Esophagus squamous epithelium (tissue), 5 donors: Measurements from ENCODE around the gene CNPPD1. TPM values are rescaled to one million over a fixed set of nuclear protein-coding genes. Genes with fewer than 3 reads are reported as not detected.

Experiments used
- DNase-seq: peaks from one replicate; lab custom pipeline; 2025; lab: John Stamatoyannopoulos, UW
- H3K27ac ChIP-seq, 4 donors: fragments of 200-600 bp; sonication (generic); one replicate each; pipeline ENCODE4 v1.5.1; 2016 to 2019; ENCODE audit warnings: mild to moderate bottlenecking in 1 of 4
- H3K27me3 ChIP-seq, 4 donors: fragments of 200-600 bp; sonication (generic); 1 replicate in 3 of 4; 2 replicates in 1 of 4; pipeline versions ENCODE4 v1.5.1 to v1.6.0; 2017 to 2021; ENCODE audit warnings: antibody characterized with exemption in 1 of 4
- H3K36me3 ChIP-seq, 3 donors: fragments of 200-600 bp; sonication (generic); one replicate each; pipeline ENCODE4 v1.5.1; 2016 to 2019
- H3K4me1 ChIP-seq, 3 donors: fragments of 200-600 bp; sonication (generic); one replicate each; pipeline ENCODE4 v1.5.1; 2017 to 2019
- H3K4me3 ChIP-seq, 4 donors: fragments of 200-600 bp; sonication (generic); 1 replicate in 3 of 4; 2 replicates in 1 of 4; pipeline ENCODE4 v1.5.1; 2016 to 2019; ENCODE audit warnings: mild to moderate bottlenecking in 2 of 4, moderate library complexity in 1 of 4
- H3K9me3 ChIP-seq, 3 donors: fragments of 200-600 bp; sonication (generic); one replicate each; pipeline ENCODE4 v1.5.1; 2016 to 2019
- POLR2A ChIP-seq, 4 donors: fragments of 450-650 bp; IDR thresholded peaks; one replicate each; pipeline ENCODE4 v1.6.1; 2017; ENCODE audit warnings: antibody characterized with exemption in 4 of 4, mild to moderate bottlenecking in 4 of 4, moderate library complexity in 3 of 4
- WGBS, 2 donors: methylation state at CpG; one replicate each; pipeline ENCODE4 v1.1.5; 2018; 5-methylcytosine and 5-hydroxymethylcytosine counted together
- intact Hi-C: fragments of 100-400 bp; cut with DNase I; formaldehyde crosslinking; loops from one replicate; pipeline ENCODE4 v1.15.0; 2022
- total RNA-seq, 4 donors: library from RNA; depleted of rRNA; stranded (reverse); fragments of >200 nt; gene quantifications; one replicate each; pipeline ENCODE4 v1.1.0, GENCODE V29; 2016
- TF ChIP-seq, protein P1 (sequence below), 6 experiments: fragments of 450-650 bp in 4 of 6; fragments of 200-600 bp in 2 of 6; sonication (generic) in 2 of 6; IDR thresholded peaks; one replicate each; pipeline ENCODE4 v1.5.1; 2016 to 2019; ENCODE audit warnings: antibody characterized with exemption in 6 of 6, mild to moderate bottlenecking in 4 of 6, moderate library complexity in 4 of 6
- donor health status: DM: yes; HTN: yes; CAD: no.

CNPPD1 gene
- total RNA-seq, 4 donors from 2014 or later = 35.3 to 49.8 (median 42.0) TPM

- 0 to 50% methylated on average over 1 of the region's 1 CpG for WGBS, 2 donors
- no peak for DNase-seq
- no peak overlapping the region for H3K27ac ChIP-seq
- peaks cover 0 to 68% (median 3%) of the 10 kb centered on the region in 3 donors for H3K36me3 ChIP-seq
- H3K4me1 ChIP-seq = peaks cover 0 to 9% (median 0%) of the 10 kb centered on the region in 3 donors
- no peak overlapping the region for H3K4me3 ChIP-seq
- no peaks in the 10 kb centered on the region for H3K9me3 ChIP-seq
- H3K27me3 ChIP-seq = no peaks in the 10 kb centered on the region
- intact Hi-C loops = loop anchor here (5.0 kb wide), 1 partner anchor 92 kb away; no protein-coding TSS in a partner anchor
- no peak for TF ChIP-seq POLR2A (IDR thresholded peaks at IDR 0.05)
- TF ChIP-seq, protein P1, sequence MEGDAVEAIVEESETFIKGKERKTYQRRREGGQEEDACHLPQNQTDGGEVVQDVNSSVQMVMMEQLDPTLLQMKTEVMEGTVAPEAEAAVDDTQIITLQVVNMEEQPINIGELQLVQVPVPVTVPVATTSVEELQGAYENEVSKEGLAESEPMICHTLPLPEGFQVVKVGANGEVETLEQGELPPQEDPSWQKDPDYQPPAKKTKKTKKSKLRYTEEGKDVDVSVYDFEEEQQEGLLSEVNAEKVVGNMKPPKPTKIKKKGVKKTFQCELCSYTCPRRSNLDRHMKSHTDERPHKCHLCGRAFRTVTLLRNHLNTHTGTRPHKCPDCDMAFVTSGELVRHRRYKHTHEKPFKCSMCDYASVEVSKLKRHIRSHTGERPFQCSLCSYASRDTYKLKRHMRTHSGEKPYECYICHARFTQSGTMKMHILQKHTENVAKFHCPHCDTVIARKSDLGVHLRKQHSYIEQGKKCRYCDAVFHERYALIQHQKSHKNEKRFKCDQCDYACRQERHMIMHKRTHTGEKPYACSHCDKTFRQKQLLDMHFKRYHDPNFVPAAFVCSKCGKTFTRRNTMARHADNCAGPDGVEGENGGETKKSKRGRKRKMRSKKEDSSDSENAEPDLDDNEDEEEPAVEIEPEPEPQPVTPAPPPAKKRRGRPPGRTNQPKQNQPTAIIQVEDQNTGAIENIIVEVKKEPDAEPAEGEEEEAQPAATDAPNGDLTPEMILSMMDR (IDR thresholded peaks at IDR 0.05) = no peak
Observed at GRCh38 chr2:219149667-219150066, 27.1 kb downstream of the CNPPD1 start.

GRCh38 chr2:219142329-219142728 is 34.4 kb downstream of the CNPPD1 start:
- Histone ChIP-seq H3K4me1 (no peaks in the 10 kb centered on the region), H3K27me3 (no peaks in the 10 kb centered on the region), H3K36me3 (peaks cover 7 to 84% (median 10%) of the 10 kb centered on the region in 3 donors), H3K9me3 (no peaks in the 10 kb centered on the region), H3K4me3 (no peak overlapping the region), H3K27ac (no peak overlapping the region)
- intact Hi-C loops = no loop called here
- no peak for TF ChIP-seq POLR2A (IDR thresholded peaks at IDR 0.05)
- TF ChIP-seq, protein P1 (IDR thresholded peaks at IDR 0.05) = no peak
- 86 to 94% methylated on average over 3 to 5 of the region's 6 CpGs for WGBS, 2 donors
- DNase-seq = no peak

DNA sequence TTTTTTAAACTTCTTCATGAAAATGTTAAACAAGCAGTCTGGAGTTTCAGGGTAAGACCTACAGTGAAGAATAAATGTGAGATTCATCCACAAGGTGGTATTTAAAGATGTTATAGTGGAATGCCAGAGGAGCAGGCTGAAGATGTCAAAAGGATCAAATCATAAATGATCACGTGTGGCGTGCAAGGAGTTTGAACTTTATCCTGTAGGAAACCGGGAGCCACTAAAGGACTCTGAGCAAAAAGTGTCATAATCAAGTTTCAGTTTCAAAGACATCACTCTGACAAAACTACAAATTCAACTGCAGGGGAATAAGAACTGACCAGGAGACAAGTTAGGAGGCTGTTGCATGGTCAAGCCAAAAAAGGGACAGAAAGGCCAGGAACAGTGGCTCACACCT is 36.0 kb downstream of the CNPPD1 start:
- Histone ChIP-seq H3K27me3 (no peaks in the 10 kb centered on the region), H3K4me1 (no peaks in the 10 kb centered on the region), H3K36me3 (peaks cover 7 to 77% (median 7%) of the 10 kb centered on the region in 3 donors), H3K27ac (no peak overlapping the region), H3K9me3 (no peaks in the 10 kb centered on the region), H3K4me3 (no peak overlapping the region)
- TF ChIP-seq, protein P1 (IDR thresholded peaks at IDR 0.05) = no peak
- no peak for TF ChIP-seq POLR2A (IDR thresholded peaks at IDR 0.05)
- intact Hi-C loops = no loop called here
- 92 to 96% methylated on average over 3 of the region's 3 CpGs for WGBS, 2 donors
- DNase-seq = no peak

- Histone ChIP-seq H3K36me3 (peaks cover 0 to 11% (median 0%) of the 10 kb centered on the region in 3 donors), H3K4me3 (no peak overlapping the region), H3K9me3 (no peaks in the 10 kb centered on the region), H3K4me1 (no peaks in the 10 kb centered on the region), H3K27me3 (no peaks in the 10 kb centered on the region), H3K27ac (no peak overlapping the region)
- TF ChIP-seq, protein P1 (IDR thresholded peaks at IDR 0.05) = no peak
- TF ChIP-seq POLR2A (IDR thresholded peaks at IDR 0.05) = no peak
- intact Hi-C loops = no loop called here
- no peak for DNase-seq
- 76 to 87% methylated on average over 4 of the region's 4 CpGs for WGBS, 2 donors
Observed at GRCh38 chr2:219133976-219134375, 42.7 kb downstream of the CNPPD1 start.

DNA sequence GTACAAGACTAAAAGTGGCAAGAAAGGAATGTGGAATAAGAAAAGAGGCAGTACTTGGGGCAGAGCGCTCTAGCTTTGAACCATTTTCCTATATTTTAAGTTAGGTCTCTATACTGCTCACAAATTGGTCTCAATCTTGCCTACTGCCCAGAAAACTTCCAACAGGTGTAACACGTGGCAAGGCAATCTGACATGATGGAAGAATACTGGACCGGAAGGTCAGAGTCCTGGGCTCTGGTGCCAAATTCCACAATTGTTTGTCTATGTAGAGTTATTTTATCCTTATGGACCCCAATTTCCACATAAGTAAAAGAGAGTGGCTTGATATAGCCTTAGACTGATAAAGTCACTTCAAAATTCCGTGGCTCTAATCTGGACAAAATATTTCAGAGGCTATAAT is 45.0 kb downstream of the CNPPD1 start:
- H3K27me3 ChIP-seq = no peaks in the 10 kb centered on the region
- DNase-seq = no peak
- no peak overlapping the region for H3K27ac ChIP-seq
- intact Hi-C loops = no loop called here
- no peak overlapping the region for H3K4me3 ChIP-seq
- H3K36me3 ChIP-seq = peaks cover 0 to 5% (median 0%) of the 10 kb centered on the region in 3 donors
- peaks cover 0 to 8% (median 0%) of the 10 kb centered on the region in 3 donors for H3K4me1 ChIP-seq
- TF ChIP-seq, protein P1 (IDR thresholded peaks at IDR 0.05) = no peak
- TF ChIP-seq POLR2A (IDR thresholded peaks at IDR 0.05) = no peak
- no peaks in the 10 kb centered on the region for H3K9me3 ChIP-seq
- 73 to 86% methylated on average over 4 of the region's 4 CpGs for WGBS, 2 donors
